H1 (cell line): ENCODE measurements around the gene CENPP. TPM values are rescaled to one million over a fixed set of nuclear protein-coding genes. Genes with fewer than 3 reads are reported as not detected.

Experiments used
- CTCF ChIA-PET: fragments of 300-600 bp; sonication (Branson Sonifier 250); formaldehyde crosslinking; loops from one replicate; lab custom pipeline; 2021; ENCODE audit not compliant: partially characterized antibody; lab: Charles Lee
- POLR2A ChIA-PET: fragments of 300-600 bp; sonication (Branson Sonifier 250); formaldehyde crosslinking; loops from one replicate; lab custom pipeline; 2021; ENCODE audit warnings: inconsistent platforms; ENCODE audit not compliant: partially characterized antibody; lab: Charles Lee
- DNase-seq, 2 experiments: peaks; one replicate each; pipeline versions ENCODE4 v3.0.0 to v3.0.0-alpha.2; 2010 to 2022; ENCODE audit warnings: low spot score in 2 of 2, low read depth in 1 of 2, mixed read lengths in 1 of 2
- FAIRE-seq: peaks from 2 replicates; lab custom pipeline; 2011; peaks lifted over from hg19 to GRCh38; lab: Jason Lieb, UNC
- H2AFZ ChIP-seq: 2 replicates; pipeline ENCODE4 v1.8.1; 2012; ENCODE audit warnings: low read length, inconsistent platforms
- H2AK5ac ChIP-seq: 2 replicates; pipeline ENCODE4 v1.6.1; 2013; ENCODE audit warnings: low read depth, low read length
- H2BK120ac ChIP-seq: replicated peaks from 2 replicates; pipeline ENCODE3; 2013; ENCODE audit warnings: low read depth, low read length, inconsistent platforms
- H2BK12ac ChIP-seq: 2 replicates; pipeline ENCODE4 v1.6.1; 2013; ENCODE audit warnings: low read depth, low read length
- H2BK15ac ChIP-seq: 2 replicates; pipeline ENCODE4 v1.6.1; 2013; ENCODE audit warnings: low read length
- H2BK20ac ChIP-seq: 2 replicates; pipeline ENCODE4 v1.6.1; 2013; ENCODE audit warnings: low read length
- H2BK5ac ChIP-seq: 2 replicates; pipeline ENCODE4 v1.6.1; 2013; ENCODE audit warnings: low read depth, low read length
- H3K14ac ChIP-seq: 2 replicates; pipeline ENCODE4 v1.6.1; 2013; ENCODE audit warnings: inconsistent platforms; ENCODE audit not compliant: insufficient read length
- H3K18ac ChIP-seq: 2 replicates; pipeline ENCODE4 v1.6.1; 2013; ENCODE audit warnings: low read length; ENCODE audit errors: extremely low read depth
- H3K23ac ChIP-seq: 2 replicates; pipeline ENCODE4 v1.6.1; 2013; ENCODE audit warnings: inconsistent platforms; ENCODE audit not compliant: insufficient read length
- H3K23me2 ChIP-seq: 2 replicates; pipeline ENCODE4 v1.6.1; 2013; ENCODE audit warnings: low read depth, low read length
- H3K27ac ChIP-seq: 2 replicates; pipeline ENCODE4 v1.6.1; 2011; ENCODE audit warnings: low read depth, low read length, inconsistent platforms
- H3K27me3 ChIP-seq, 4 experiments: replicated peaks in 1 of 4; 1 replicate in 1 of 4; 2 replicates in 3 of 4; pipeline versions ENCODE4 v1.6.1 to v1.8.1; 2011 to 2013; ENCODE audit warnings: low read length in 3 of 4, mild to moderate bottlenecking in 3 of 4, inconsistent platforms in 2 of 4, mixed read lengths in 2 of 4, moderate library complexity in 1 of 4; ENCODE audit not compliant: control insufficient read depth in 3 of 4, insufficient read depth in 3 of 4; ENCODE audit errors: extremely low read depth in 1 of 4
- H3K36me3 ChIP-seq, 4 experiments: 2 replicates each; pipeline versions ENCODE4 v1.6.1 to v1.8.1; 2011 to 2013; ENCODE audit warnings: mild to moderate bottlenecking in 4 of 4, low read length in 3 of 4, moderate library complexity in 2 of 4, control low read depth in 1 of 4, inconsistent platforms in 1 of 4; ENCODE audit not compliant: insufficient read depth in 4 of 4, control insufficient read depth in 2 of 4
- H3K4ac ChIP-seq: replicated peaks from 2 replicates; pipeline ENCODE3; 2013; ENCODE audit warnings: low read length, low read depth, mixed read lengths, inconsistent platforms; ENCODE audit not compliant: insufficient read length
- H3K4me1 ChIP-seq, 4 experiments: replicated peaks in 1 of 4; 1 replicate in 1 of 4; 2 replicates in 3 of 4; pipeline versions ENCODE4 v1.6.1 to v1.8.1; 2011 to 2013; ENCODE audit warnings: low read length in 3 of 4, inconsistent platforms in 2 of 4, mixed read lengths in 1 of 4; ENCODE audit not compliant: insufficient read depth in 4 of 4, control insufficient read depth in 3 of 4
- H3K4me2 ChIP-seq, 2 experiments: 2 replicates each; pipeline versions ENCODE4 v1.6.1 to v1.8.1; 2011 to 2013; ENCODE audit warnings: low read depth in 2 of 2, low read length in 2 of 2, control low read depth in 1 of 2, inconsistent platforms in 1 of 2, mild to moderate bottlenecking in 1 of 2; ENCODE audit not compliant: insufficient read depth in 1 of 2
- H3K4me3 ChIP-seq, 4 experiments: fragments of 200-600, 300-600 bp in 1 of 4; sonication (generic), shearing (Covaris generic), sonication (Bioruptor Twin) in 1 of 4; 2 replicates each; pipeline versions ENCODE4 v1.5.1 to v1.8.1; 2011 to 2016; ENCODE audit warnings: low read length in 4 of 4, low read depth in 3 of 4, control low read depth in 2 of 4, inconsistent platforms in 2 of 4, mild to moderate bottlenecking in 2 of 4, mixed read lengths in 1 of 4, moderate library complexity in 1 of 4; ENCODE audit not compliant: insufficient read depth in 2 of 4; ENCODE audit errors: extremely low read depth in 1 of 4
- H3K56ac ChIP-seq: replicated peaks from 2 replicates; pipeline ENCODE3; 2013; ENCODE audit warnings: low read depth, mild to moderate bottlenecking, mixed read lengths, low read length, inconsistent platforms; ENCODE audit not compliant: insufficient read length
- H3K79me1 ChIP-seq: 2 replicates; pipeline ENCODE4 v1.6.1; 2013; ENCODE audit warnings: low read depth, low read length, control low read depth
- H3K79me2 ChIP-seq, 2 experiments: 2 replicates each; pipeline versions ENCODE4 v1.6.1 to v1.8.1; 2012 to 2013; ENCODE audit warnings: low read length in 2 of 2, mild to moderate bottlenecking in 2 of 2, inconsistent platforms in 1 of 2; ENCODE audit not compliant: insufficient read depth in 2 of 2, control insufficient read depth in 1 of 2
- H3K9ac ChIP-seq, 4 experiments: replicated peaks in 1 of 4; 1 replicate in 1 of 4; 2 replicates in 3 of 4; pipeline versions ENCODE4 v1.6.1 to v1.8.1; 2011 to 2013; ENCODE audit warnings: low read depth in 3 of 4, low read length in 3 of 4, control low read depth in 2 of 4, mild to moderate bottlenecking in 2 of 4, moderate library complexity in 2 of 4, inconsistent platforms in 1 of 4; ENCODE audit errors: extremely low read depth in 1 of 4
- H3K9me3 ChIP-seq, 2 experiments: 2 replicates each; pipeline versions ENCODE4 v1.6.1 to v1.8.1; 2012 to 2013; ENCODE audit warnings: mild to moderate bottlenecking in 2 of 2, moderate library complexity in 2 of 2, control low read depth in 1 of 2, inconsistent platforms in 1 of 2, low read depth in 1 of 2, low read length in 1 of 2, mixed read lengths in 1 of 2; ENCODE audit not compliant: insufficient read depth in 2 of 2
- H4K20me1 ChIP-seq, 2 experiments: replicated peaks in 1 of 2; 2 replicates each; pipeline versions ENCODE3 to v1.8.1; 2011 to 2013; ENCODE audit warnings: inconsistent platforms in 2 of 2, low read length in 2 of 2, mild to moderate bottlenecking in 1 of 2; ENCODE audit not compliant: insufficient read depth in 2 of 2, control insufficient read depth in 1 of 2
- H4K5ac ChIP-seq: 2 replicates; pipeline ENCODE4 v1.6.1; 2013; ENCODE audit warnings: low read length, low read depth, mixed read lengths, inconsistent platforms; ENCODE audit not compliant: insufficient read length
- H4K8ac ChIP-seq: 2 replicates; pipeline ENCODE4 v1.8.0; 2013; ENCODE audit warnings: mild to moderate bottlenecking, moderate library complexity, low read length, inconsistent platforms; ENCODE audit not compliant: insufficient read depth; ENCODE audit errors: extremely low read depth
- H4K91ac ChIP-seq: replicated peaks from 2 replicates; pipeline ENCODE3; 2013; ENCODE audit warnings: low read length, mixed read lengths, inconsistent platforms; ENCODE audit not compliant: insufficient read length
- POLR2AphosphoS5 ChIP-seq: IDR thresholded peaks from 2 replicates; pipeline ENCODE4 v1.6.1; 2011; ENCODE audit warnings: low read depth, low read length
- WGBS, 2 experiments: shearing (Covaris generic) in 1 of 2; methylation state at CpG; one replicate each; pipeline versions ENCODE4 v1.1.6 to v1.1.7; 2013 to 2015; ENCODE audit warnings: low lambda C conversion rate in 2 of 2, mixed read lengths in 2 of 2, inconsistent platforms in 1 of 2, low coverage in 1 of 2, missing lambda C conversion rate in 1 of 2; ENCODE audit not compliant: insufficient replicate concordance in 2 of 2, insufficient coverage in 1 of 2, insufficient read length in 1 of 2; ENCODE audit errors: extremely low coverage in 1 of 2, missing lambda C conversion rate in 1 of 2; 5-methylcytosine and 5-hydroxymethylcytosine counted together
- polyA plus RNA-seq, 7 experiments: library from polyadenylated mRNA; depleted of rRNA in 3 of 7; stranded (reverse) in 5 of 7; unstranded in 2 of 7; fragments of >200 nt in 5 of 7; fragments of 200-250 nt in 2 of 7; gene quantifications; 1 replicate in 5 of 7; 2 replicates in 1 of 7; 4 replicates in 1 of 7; pipeline versions ENCODE4 v1.2.1 to v1.2.3, GENCODE V29; 2011 to 2013; ENCODE audit warnings: missing spikeins in 2 of 7, mixed read lengths in 2 of 7
- total RNA-seq: library from RNA; stranded (reverse); fragmentation: NEBNext Ultra II Directional; extraction: Animal tissue kit (Norgen Biotek cat#: 25700); gene quantifications from 2 replicates; pipeline ENCODE4 v1.2.1, GENCODE V29; 2021

Gene CENPP
- total and polyA plus RNA-seq, 2 of the 8 experiments (the other 6 are each of a cell fraction or from before 2014, with no cell fraction given) = 2.7 to 10.8 TPM

DNA sequence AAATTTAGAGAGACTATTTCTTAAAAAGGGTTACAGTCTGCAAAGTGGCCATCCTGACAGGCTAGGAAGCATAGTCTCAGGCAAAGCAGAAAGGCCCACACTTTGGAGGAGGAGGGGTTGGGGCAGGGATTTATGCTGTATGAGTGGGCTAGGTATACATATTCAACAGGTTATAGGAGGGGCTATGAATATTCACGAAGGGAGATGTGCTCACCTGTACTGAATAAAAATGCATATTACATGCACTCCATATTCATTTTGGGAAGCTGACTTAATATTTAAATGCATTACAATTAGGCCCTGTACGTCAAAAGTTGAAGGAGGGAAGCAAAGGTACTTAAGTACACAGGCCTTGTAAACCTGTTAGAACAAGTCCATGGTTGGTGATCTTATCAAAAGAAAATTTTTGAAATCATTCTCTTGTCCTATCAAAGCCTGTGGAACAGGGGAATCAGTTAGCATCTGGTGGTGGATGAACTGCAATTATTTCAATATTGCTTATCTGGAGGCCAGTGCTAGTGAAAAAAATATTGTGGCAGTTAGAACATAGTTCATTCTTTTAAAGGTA, 1.6 kb downstream of the CENPP start:
- Histone ChIP-seq H4K20me1 (peaks cover 1 to 2% of the 10 kb centered on the region in 2 experiments), H3K18ac (no peak overlapping the region), H3K56ac (no peak overlapping the region), H3K4me1 (peaks cover 0 to 4% (median under 1%) of the 10 kb centered on the region in 4 experiments; a peak in 1 of 7 replicates), H3K79me2 (peaks cover 0 to 14% of the 10 kb centered on the region in 2 experiments; a peak in 2 of 4 replicates), H3K27ac (no peak overlapping the region), H2BK20ac (no peak overlapping the region), H2BK15ac (no peak overlapping the region), H4K8ac (no peak overlapping the region), H3K27me3 (no peaks in the 10 kb centered on the region), H2AFZ (no peak overlapping the region), H2AK5ac (no peak overlapping the region), H3K23me2 (peaks cover 7% of the 10 kb centered on the region), H3K4me3 (no peak overlapping the region), H4K91ac (no peak overlapping the region), H2BK5ac (no peak overlapping the region), H3K36me3 (peaks cover under 1 to 10% (median 6%) of the 10 kb centered on the region in 4 experiments; a peak in 5 of 8 replicates), H3K9me3 (no peaks in the 10 kb centered on the region), H3K14ac (no peak overlapping the region), H3K9ac (no peak overlapping the region), H3K4ac (no peak overlapping the region), H3K23ac (no peak overlapping the region), H2BK120ac (no peak overlapping the region), H3K4me2 (peak overlapping the region; percentile 80 to 87; a peak in 1 of 4 replicates), H4K5ac (no peak overlapping the region), H2BK12ac (no peak overlapping the region), H3K79me1 (peaks cover 2% of the 10 kb centered on the region)
- CTCF ChIA-PET = interaction anchor here (0.7 to 2.1 kb wide), 4 partner anchors 128 to 306 kb away, joined by 3 to 13 read pairs (median 4); no protein-coding TSS in a partner anchor
- no peak for FAIRE-seq
- DNase-seq = no peak
- WGBS, 2 experiments = 76% methylated on average over 2 of the region's 2 CpGs; no CpG with 5 or more reads in 1 of the 2 experiments
- POLR2A ChIA-PET = no interaction called here
- no peak for TF ChIP-seq POLR2AphosphoS5
